HG02623 (cell line): ENCODE data around the gene SOS2.

Experiments used
- ATAC-seq: cut with Tn5 transposase; IDR thresholded peaks from one replicate; pipeline ENCODE4 v1.9.1; 2021; ENCODE audit warnings: moderate library complexity; ENCODE audit not compliant: unreplicated experiment

The SOS2 gene

GRCh38 chr14:50116966-50117365, 114.4 kb downstream of the SOS2 start:
- ATAC-seq, result no peak

- ATAC-seq, result peak; percentile 94
Observed at GRCh38 chr14:50116181-50116956, 115.0 kb downstream of the SOS2 start, which contains the start of gene VCPKMT. Gene VCPKMT, minus strand, starts transcription at chr14:50116572. Its CDS starts 20 bp downstream, at chr14:50116552.

- ATAC-seq, result no peak
Observed at GRCh38 chr14:50113381-50114035, 117.9 kb downstream of the SOS2 start.

- no peak for ATAC-seq
Observed at GRCh38 chr14:50110323-50111037, 120.9 kb downstream of the SOS2 start.

GRCh38 chr14:50109342-50109741, 122.0 kb downstream of the SOS2 start:
- no peak for ATAC-seq

GRCh38 chr14:50107850-50108249, 123.5 kb downstream of the SOS2 start:
- no peak for ATAC-seq

- ATAC-seq, result no peak
Observed at GRCh38 chr14:50106178-50106577, 125.2 kb downstream of the SOS2 start.

- no peak for ATAC-seq
Observed at GRCh38 chr14:50103558-50103957, 127.8 kb downstream of the SOS2 start.

GRCh38 chr14:50101417-50101816, 130.0 kb downstream of the SOS2 start:
- ATAC-seq, result no peak

- no peak for ATAC-seq
Observed at GRCh38 chr14:50100805-50101204, 130.6 kb downstream of the SOS2 start.

- ATAC-seq, result no peak
Observed at GRCh38 chr14:50099335-50099734, 132.0 kb downstream of the SOS2 start.

- no peak for ATAC-seq
Observed at GRCh38 chr14:50095895-50096294, 135.5 kb downstream of the SOS2 start.

- no peak for ATAC-seq
Observed at GRCh38 chr14:50094056-50094755, 137.2 kb downstream of the SOS2 start.

- ATAC-seq, result no peak
Observed at GRCh38 chr14:50093496-50093895, 137.9 kb downstream of the SOS2 start.

- ATAC-seq, result no peak
Observed at GRCh38 chr14:50092006-50092555, 139.3 kb downstream of the SOS2 start.

GRCh38 chr14:50091240-50091913, 140.0 kb downstream of the SOS2 start:
- ATAC-seq, result no peak

GRCh38 chr14:50089208-50089607, 142.2 kb downstream of the SOS2 start:
- ATAC-seq, result no peak

GRCh38 chr14:50088731-50089130, 142.6 kb downstream of the SOS2 start:
- ATAC-seq, result no peak

GRCh38 chr14:50088117-50088515, 143.3 kb downstream of the SOS2 start:
- ATAC-seq, result no peak
